SH-SY5Y (cell line): Measurements from ENCODE around the gene P2RY12.

Experiments used
- GATA2 ChIP-seq: IDR thresholded peaks from 2 replicates; pipeline ENCODE4 v1.6.1; 2011; ENCODE audit warnings: mild to moderate bottlenecking, low read depth, low read length
- GATA3 ChIP-seq: IDR thresholded peaks from 2 replicates; pipeline ENCODE4 v1.6.1; 2011; ENCODE audit warnings: low read depth, mild to moderate bottlenecking, low read length, moderate library complexity

The P2RY12 gene

DNA sequence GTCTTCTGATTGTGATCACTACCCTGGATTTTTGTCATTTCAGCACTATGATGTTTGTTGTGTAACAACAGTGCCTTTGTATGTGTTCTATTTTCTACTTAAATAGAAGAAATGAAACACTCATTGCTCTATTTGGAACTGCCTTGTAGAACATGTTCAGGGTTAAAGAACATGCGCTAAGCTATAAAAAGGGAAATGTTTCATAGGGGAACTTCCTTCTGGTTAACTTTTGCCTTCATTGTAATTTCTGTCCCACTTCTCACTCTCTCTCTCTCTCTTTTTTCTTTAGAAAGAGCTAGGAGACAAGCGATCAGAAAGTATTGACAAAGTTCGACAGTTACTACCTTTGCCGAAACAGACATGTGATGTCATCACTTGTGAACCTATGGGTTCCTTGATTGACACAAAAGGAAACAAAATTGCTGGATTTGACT, at the start of gene P2RY12:
Gene P2RY12 (minus strand): TSS at position 13 of the 434 bp plus-strand sequence. CDS start 45,908 bp downstream, outside the sequence.
- TF ChIP-seq GATA3 (no peak), GATA2 (no peak)

DNA sequence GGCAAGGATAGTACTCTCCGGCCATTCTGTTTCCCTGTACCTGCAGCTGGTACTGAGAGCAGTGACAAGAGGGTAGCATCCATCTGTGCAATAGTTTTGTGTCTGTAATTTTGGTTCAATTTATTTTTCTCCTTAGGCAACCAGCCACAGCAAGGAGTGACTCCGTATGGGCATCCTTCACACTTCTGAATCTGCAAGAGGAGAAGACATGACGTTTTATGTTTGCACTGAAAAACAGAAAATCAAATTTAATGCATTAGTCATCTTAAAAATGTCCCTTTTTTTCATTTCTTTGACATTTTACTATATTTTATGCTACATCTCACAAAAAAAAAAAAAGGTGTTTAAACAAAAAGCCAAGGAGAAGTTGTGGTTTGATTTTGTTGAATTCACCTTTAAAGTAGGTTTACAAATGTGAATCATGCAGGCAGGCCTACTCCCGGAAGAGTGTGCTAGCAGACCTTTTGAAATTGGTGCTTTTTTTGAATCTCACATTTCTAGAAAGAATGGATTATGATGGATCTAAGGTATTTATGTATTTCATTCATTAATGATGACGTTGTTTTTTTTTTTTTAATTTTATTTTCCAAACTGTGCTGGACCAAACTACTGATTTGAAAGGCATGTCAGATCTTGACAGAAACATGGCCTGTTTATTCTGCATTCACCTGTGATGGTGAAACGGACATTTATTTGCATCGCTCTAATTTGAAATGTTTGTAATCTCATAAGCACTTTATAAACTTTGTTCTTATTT, 48.2 kb upstream of the P2RY12 start:
- TF ChIP-seq GATA2 (no peak), GATA3 (no peak)

DNA sequence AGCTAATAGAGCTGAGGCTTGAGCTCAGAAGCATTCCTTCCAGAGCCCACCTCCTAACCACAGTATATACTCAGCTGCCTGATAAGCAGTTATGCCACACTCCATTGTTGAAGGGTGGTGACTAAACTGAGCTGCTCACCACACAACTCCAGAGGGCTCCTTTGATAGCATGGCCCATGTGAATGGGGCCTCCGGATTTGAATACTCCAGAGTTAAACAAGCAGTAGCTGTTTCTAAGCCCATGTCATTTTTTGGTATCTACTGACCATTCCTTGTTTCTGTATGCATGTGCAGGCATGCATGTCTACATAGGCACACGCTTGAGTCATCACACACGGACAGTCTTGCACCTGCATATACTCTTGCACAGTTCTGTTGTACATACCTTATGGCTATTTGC, 47.4 kb upstream of the P2RY12 start:
- TF ChIP-seq GATA2 (no peak), GATA3 (no peak)

DNA sequence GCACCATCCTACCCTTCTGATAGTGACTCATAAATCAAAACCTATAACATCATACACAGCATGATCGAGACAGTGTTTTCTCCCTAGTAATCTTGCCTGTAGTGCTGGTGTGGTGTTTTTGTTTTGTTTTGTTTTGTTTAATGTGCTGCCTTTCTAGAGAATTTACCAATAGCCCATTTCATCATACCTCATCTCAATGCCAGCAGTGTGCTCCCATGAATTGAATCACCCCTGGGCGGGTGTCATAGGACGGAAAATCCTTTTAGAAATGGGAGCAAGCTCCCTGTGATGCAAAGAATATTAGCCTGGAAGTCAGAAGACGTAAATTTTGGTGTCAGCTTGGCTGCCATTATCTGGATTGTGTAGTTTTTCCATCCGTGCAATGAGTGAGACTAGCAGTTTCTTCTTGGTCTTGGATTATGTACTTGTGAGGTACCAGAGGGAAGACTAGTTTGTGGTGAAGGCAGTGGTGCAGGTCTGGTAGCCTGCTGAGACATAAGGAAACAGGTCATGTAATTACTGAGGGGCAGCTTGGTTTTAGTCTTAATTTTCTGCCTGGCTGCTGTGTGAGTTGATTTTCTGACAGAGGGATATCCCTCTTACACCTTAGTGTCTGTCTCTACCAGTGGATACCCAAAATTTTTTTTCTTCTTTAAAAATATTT, 46.4 kb upstream of the P2RY12 start:
- no peak for TF ChIP-seq GATA2
- no peak for TF ChIP-seq GATA3

DNA sequence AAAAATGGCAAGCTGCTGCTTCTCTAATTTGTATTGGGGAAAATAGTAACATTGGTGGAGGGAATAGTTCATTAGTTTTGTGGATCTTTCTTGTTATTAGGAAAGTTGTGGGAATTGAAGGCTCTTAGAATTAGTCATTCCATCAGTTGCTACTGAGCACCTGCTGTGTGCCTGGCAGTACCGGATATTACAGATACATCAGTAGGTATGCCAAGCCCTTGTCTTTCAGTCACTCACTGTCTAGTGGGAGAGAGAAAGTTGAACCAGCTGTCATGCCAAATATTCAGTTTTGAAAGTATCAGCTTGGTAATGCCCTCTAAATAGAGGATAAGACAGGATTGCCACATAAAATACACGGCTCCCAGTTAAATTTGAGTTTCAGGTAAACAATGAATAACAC, 43.8 kb upstream of the P2RY12 start:
- no peak for TF ChIP-seq GATA2
- TF ChIP-seq GATA3: no peak

DNA sequence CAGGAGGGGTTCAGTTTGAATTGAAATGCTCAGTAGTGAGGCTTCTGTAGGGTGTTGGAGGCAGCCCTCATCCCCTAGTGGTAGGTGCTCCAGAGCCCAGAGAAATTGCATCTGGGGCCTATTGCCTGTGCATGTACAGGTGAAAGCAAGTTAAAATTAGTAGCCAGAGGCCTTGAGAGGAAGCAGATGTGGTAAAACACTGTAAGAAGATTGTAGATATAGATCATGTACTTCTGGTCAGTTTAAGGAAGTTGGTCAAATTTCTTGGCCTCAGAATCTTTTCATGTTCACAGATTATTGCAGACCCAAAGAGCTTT, 41.7 kb upstream of the P2RY12 start:
- no peak for TF ChIP-seq GATA2
- TF ChIP-seq GATA3: no peak

DNA sequence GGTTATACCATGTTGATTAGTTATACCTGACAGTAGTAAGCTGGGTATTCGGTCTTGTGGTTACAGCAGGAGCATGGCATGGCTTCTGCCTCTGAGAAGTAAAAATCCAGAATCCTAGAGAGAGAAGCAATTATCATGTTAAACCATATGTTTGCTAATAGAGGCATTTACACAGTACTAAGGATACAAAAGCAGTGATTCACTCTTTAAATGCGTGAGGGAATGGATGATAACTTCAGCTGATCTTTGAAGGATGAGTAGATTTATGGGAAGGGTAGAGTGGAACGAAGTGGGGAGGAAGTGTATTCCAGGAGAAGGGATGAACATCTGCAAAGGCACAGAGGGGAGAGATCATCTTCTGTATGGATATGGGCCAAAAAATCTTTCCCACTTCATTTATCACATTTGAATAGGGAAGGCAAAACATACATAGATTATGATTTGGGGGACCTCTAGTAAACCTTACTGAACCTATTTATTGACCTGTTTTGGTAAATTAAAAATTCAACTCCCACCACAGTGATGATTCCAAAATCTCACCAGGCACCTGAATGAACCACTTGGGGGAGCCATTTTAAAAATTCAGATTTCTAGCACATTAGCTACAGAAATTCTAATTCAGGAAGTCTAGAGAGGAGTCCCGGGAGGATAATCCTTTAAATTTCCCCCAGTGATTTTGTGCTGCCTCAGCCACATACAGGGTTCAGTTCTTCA, 41.2 kb upstream of the P2RY12 start:
- TF ChIP-seq GATA2: no peak
- no peak for TF ChIP-seq GATA3

DNA sequence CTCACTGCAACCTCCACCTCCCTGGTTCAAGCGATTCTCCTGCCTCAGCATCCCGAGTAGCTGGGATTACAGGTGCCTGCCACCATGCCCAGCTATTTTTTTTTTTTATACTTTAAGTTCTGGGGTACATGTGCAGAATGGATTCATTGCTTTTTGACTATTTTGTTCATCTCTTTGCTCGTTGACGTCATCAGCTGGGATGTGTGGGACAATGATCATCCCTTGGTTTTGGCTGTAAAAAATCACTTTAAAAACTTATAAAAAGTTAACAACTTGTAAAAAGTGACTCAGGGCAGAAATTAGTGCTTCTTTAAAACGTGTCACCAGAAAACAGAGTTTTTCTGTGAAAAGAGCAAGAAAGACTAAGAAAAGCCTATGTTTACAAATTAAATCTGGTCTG, 38.5 kb upstream of the P2RY12 start:
- no peak for TF ChIP-seq GATA3
- TF ChIP-seq GATA2: no peak

DNA sequence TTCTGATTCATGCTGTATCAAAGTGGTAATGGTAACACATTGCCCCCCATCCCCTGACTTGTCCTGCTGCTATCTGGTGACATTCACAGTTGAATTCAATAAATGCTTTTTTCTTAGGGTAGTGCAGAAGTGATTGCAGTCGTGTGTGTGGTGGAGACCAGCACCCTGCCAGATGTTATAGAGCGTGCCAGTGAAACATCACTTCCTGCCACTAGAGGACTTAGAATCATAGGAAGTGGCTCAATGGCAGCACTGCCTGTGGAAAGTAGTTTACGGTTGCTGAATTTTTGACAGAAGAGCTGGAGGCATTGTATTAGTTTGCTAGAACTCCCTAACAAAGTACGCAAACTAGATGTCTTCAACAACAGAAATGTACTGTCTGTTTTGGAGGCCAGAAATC, 37.4 kb upstream of the P2RY12 start:
- TF ChIP-seq GATA2 (no peak), GATA3 (no peak)

DNA sequence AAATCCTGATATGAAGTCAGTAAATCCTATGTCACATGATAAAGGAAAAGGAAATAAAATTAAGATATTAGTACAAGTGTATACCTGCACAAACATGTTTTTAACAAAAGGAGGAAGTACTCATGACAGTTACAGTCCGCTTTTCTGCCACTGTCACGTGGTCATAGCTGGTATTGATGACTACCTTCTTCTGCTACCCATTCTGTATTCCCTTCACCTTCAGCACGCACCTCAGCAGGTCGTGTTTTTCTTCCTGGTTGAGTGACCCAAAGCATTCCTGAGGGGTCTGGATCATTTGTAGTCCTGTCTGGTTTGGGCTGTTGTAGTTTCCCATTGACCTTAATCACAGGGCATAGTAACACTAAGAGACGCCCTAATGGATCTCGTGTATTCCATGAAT, 35.3 kb upstream of the P2RY12 start:
- TF ChIP-seq GATA3: no peak
- no peak for TF ChIP-seq GATA2

DNA sequence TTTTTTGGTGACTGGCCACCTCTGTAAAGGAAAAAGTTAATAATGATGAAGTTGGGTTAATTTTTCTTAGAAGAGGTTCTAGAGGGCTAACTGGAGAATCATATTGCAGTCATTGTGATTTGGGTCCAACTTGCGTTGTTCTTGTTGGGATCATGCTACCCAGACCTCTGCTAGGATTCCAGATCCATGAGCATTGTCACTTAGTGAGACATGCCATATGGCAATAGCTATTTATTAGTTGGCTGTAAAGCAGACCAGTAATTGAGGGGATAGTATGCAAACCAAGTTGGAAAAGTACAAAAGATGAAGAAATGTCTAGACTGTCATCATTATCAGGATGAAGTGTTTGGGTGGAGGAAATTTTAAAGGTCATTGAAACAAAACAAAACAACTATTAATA, 30.7 kb upstream of the P2RY12 start:
- TF ChIP-seq GATA3: no peak
- TF ChIP-seq GATA2: no peak

DNA sequence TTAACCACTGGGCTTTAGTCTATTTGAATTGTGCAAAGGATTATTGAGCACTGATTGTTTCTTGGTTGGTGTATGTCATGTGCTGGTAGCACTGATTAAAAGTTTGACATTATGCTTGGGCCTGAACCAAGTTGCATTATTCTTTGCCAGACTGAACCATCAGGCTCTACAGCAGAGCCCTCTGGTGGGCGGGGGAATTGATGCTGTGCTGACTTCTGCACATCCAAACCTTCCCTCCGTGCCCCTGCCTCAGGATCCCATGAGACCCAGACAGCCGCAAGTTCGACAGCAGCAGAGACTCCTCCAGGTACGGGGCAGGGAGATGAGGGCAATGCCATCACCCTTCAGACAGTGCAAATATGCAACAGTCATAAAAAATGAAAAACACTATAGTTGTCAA, 28.4 kb upstream of the P2RY12 start:
- no peak for TF ChIP-seq GATA2
- TF ChIP-seq GATA3: no peak

DNA sequence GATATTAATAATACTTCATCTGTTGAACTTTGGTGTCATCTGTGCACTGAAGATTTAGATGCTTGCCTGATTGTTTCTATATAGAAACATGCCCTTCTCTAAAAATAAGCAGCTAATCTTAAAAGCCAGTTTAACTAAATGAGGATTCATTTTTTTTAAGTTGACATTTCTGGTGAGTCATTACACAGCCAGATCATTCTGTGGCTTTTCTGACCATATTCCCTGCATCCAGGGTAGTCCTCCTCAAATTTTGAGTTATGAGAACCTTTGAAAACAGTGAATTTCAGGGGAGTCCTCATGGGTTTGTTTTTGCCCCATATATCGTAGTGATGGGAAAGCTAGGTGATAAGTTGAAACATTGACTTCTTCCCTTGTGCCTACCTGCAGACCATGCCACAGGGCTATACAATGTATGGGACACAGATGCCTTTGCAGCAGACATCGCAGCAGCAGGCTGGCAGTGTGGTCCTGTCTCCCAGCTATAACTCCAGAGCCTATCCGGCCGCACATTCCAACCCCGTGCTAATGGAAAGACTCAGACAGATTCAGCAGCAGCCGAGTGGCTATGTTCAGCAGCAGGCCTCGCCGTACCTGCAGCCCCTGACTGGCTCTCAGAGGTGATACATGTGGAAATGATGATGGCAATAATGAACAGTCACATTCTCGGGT, 26.5 kb upstream of the P2RY12 start:
- TF ChIP-seq GATA3 (no peak), GATA2 (no peak)

DNA sequence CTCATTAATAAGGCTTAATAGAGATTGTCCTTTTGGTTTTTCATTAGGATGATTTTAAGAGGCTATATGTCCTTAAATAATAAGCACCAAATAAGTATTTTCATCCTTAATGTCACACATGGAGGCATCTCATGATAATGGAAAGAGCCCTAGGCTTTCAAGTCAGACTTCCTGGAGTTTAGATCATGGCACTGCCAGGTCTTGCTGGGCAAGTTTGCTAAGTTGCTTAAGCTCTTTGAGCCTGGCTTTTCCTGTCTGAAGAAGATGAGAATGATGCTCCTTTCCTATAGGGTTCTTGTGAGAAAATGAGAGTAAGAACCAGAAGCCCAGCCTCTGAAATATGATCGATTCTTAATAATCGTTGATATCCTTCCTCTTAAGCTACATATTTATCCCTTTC, 23.4 kb upstream of the P2RY12 start:
- TF ChIP-seq GATA3 (no peak), GATA2 (no peak)

DNA sequence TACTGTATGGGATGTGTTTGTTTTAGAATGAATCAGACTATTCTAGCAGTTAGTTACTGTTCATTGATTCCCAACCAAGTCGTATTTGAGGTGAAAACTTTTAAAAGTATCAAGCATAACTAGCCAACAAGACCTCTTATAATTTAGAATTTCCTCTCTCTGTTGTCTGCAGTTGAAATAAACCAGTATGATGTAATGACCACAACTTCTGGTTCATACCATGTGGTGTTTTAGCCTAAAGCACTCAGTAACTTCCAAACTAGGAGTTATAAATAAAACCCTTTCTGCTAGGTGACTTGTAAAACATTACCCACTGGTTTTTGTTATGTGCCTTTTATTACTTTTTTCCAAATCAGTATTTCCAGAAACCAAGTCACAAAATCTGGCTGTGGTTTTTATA, 19.8 kb upstream of the P2RY12 start:
- TF ChIP-seq GATA3: no peak
- no peak for TF ChIP-seq GATA2
